Psoas muscle (tissue), 8 donors: ENCODE measurements around the gene STRADA. TPM values are rescaled to one million over a fixed set of nuclear protein-coding genes. Genes with fewer than 3 reads are reported as not detected.

Experiments used
- ATAC-seq, 4 donors: fragments of 200-7000 bp; cut with Tn5 transposase; one replicate each; pipeline ENCODE4 v1.9.1; 2020; ENCODE audit warnings: moderate library complexity in 3 of 4, mild to moderate bottlenecking in 2 of 4
- DNase-seq, 2 donors: peaks; one replicate each; pipeline ENCODE4 v3.0.0-alpha.2; 2020
- H3K27ac ChIP-seq: fragments of 200-600 bp; one replicate; pipeline ENCODE4 v1.8.0; 2022
- H3K27me3 ChIP-seq, 3 donors: fragments of 200-600 bp in 1 of 3; one replicate each; pipeline versions ENCODE4 v1.6.1 to v1.8.0; 2013 to 2022; ENCODE audit warnings: low read length in 2 of 3, mild to moderate bottlenecking in 2 of 3, moderate library complexity in 1 of 3; ENCODE audit not compliant: insufficient read depth in 3 of 3
- H3K36me3 ChIP-seq, 2 donors: fragments of 200-600 bp in 1 of 2; one replicate each; pipeline versions ENCODE4 v1.6.1 to v1.8.0; 2013 to 2022; ENCODE audit warnings: low read depth in 1 of 2, mild to moderate bottlenecking in 1 of 2, moderate library complexity in 1 of 2; ENCODE audit not compliant: insufficient read depth in 1 of 2
- H3K4me1 ChIP-seq: fragments of 200-600 bp; one replicate; pipeline ENCODE4 v1.8.0; 2022
- H3K4me3 ChIP-seq: fragments of 200-600 bp; one replicate; pipeline ENCODE4 v1.8.0; 2022; ENCODE audit warnings: mild to moderate bottlenecking
- H3K9me3 ChIP-seq: fragments of 200-600 bp; one replicate; pipeline ENCODE4 v1.8.0; 2022
- WGBS, 3 donors: extraction: QIAGEN DNeasy Blood & Tissue Kit; methylation state at CpG; one replicate each; pipeline versions ENCODE4 v1.1.6 to v1.1.7; 2013; 5-methylcytosine and 5-hydroxymethylcytosine counted together
- intact Hi-C, 2 donors: fragments of 100-400 bp; cut with DNase I; formaldehyde crosslinking; loops; one replicate each; pipeline versions ENCODE4 v1.11.0 to v1.14.2; 2022
- polyA plus RNA-seq, 3 donors: library from polyadenylated mRNA; stranded (reverse); fragments of 200-250 nt; gene quantifications; one replicate each; pipeline ENCODE4 v1.2.3, GENCODE V29; 2013
- total RNA-seq, 4 donors: library from RNA; stranded (reverse); fragmentation: NEBNext Ultra II Directional in 2 of 4; extraction: Animal tissue kit (Norgen Biotek cat#: 25700) in 2 of 4; gene quantifications; one replicate each; pipeline versions ENCODE4 v1.2.1 to v1.2.4, GENCODE V29; 2021 to 2023
- TF ChIP-seq, protein P1 (sequence below): fragments of 200-600 bp; IDR thresholded peaks from one replicate; pipeline ENCODE4 v1.8.0; 2022; ENCODE audit warnings: antibody characterized with exemption
- donor health status: healthy with polysubstance abuse.
- donor health status: DM: no; HTN: no; CAD: no; lungs with moderate emphysema.
- donor health status: Bipolar disorder and iron deficiency.
- donor health status: healthy.
- donor health status: DM: yes; HTN: yes; CAD: no.
- donor health status: DM: no; HTN: no; CAD: no.
- donor health status: DM: no; HTN: no; CAD: no.
- donor health status: DM: yes; HTN: yes; CAD: no.

The STRADA gene
- total and polyA plus RNA-seq, 7 donors: 6.7 to 14.9 (median 9.5) TPM

GRCh38 chr17:63682441-63682840 is 59.2 kb downstream of the STRADA start:
- WGBS, 3 donors: 98 to 100% (median 100%) methylated on average over 1 of the region's 1 CpG
- Histone ChIP-seq H3K4me1 (no peaks in the 10 kb centered on the region), H3K27ac (no peak overlapping the region), H3K9me3 (no peaks in the 10 kb centered on the region), H3K4me3 (no peak overlapping the region), H3K27me3 (no peaks in the 10 kb centered on the region), H3K36me3 (peaks cover 6 to 60% of the 10 kb centered on the region in 2 donors)
- intact Hi-C loops: no loop called here
- DNase-seq: no peak
- no peak for ATAC-seq
- TF ChIP-seq, protein P1, sequence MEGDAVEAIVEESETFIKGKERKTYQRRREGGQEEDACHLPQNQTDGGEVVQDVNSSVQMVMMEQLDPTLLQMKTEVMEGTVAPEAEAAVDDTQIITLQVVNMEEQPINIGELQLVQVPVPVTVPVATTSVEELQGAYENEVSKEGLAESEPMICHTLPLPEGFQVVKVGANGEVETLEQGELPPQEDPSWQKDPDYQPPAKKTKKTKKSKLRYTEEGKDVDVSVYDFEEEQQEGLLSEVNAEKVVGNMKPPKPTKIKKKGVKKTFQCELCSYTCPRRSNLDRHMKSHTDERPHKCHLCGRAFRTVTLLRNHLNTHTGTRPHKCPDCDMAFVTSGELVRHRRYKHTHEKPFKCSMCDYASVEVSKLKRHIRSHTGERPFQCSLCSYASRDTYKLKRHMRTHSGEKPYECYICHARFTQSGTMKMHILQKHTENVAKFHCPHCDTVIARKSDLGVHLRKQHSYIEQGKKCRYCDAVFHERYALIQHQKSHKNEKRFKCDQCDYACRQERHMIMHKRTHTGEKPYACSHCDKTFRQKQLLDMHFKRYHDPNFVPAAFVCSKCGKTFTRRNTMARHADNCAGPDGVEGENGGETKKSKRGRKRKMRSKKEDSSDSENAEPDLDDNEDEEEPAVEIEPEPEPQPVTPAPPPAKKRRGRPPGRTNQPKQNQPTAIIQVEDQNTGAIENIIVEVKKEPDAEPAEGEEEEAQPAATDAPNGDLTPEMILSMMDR: no peak

DNA sequence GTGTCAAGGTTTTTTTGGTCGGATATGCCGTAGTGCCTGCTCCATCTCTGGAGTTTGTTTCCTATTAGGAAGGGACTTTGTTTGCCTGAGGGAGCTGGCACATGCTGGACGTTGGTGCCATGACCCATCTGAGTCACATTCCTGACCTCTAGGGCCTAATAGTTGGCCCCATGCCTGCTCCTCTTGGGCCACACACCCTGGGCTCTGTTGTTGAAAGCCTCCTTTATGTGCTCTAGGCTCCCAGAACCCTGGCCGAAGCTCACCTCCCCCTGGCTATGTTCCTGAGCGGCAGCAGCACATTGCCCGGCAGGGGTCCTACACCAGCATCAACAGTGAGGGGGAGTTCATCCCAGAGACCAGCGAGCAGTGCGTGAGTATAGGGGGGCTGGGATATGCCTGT is 60.1 kb downstream of the STRADA start:
- WGBS, 3 donors: 80 to 88% (median 85%) methylated on average over 8 of the region's 8 CpGs
- H3K27ac ChIP-seq: no peak overlapping the region
- no peaks in the 10 kb centered on the region for H3K9me3 ChIP-seq
- TF ChIP-seq, protein P1: no peak
- no peaks in the 10 kb centered on the region for H3K27me3 ChIP-seq
- H3K4me3 ChIP-seq: no peak overlapping the region
- ATAC-seq (no peak), DNase-seq (no peak)
- intact Hi-C loops: no loop called here
- H3K36me3 ChIP-seq: peaks cover 6 to 68% of the 10 kb centered on the region in 2 donors
- peaks cover 4% of the 10 kb centered on the region for H3K4me1 ChIP-seq

DNA sequence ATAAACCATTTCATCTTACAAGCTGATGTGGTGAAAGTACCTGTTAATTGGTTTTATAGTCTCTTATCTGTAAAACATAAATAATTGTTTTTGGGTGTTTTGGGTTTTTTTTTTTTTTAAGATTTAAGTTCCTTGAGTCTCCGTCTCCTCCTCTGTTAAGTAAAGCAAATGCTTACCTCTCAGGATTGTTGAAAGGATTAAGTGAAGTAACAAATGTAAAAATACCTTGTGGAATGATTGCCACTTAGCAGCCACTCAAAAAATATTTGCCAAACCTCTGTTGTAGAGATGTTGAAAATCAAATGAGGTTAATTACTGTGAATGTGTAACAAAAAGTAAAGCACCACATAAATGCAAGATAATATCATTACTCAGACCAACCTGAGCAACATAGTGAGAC is 60.9 kb downstream of the STRADA start:
- Histone ChIP-seq H3K4me1 (peaks cover 12% of the 10 kb centered on the region), H3K9me3 (no peaks in the 10 kb centered on the region), H3K27me3 (no peaks in the 10 kb centered on the region), H3K4me3 (no peak overlapping the region), H3K36me3 (peaks cover 6 to 66% of the 10 kb centered on the region in 2 donors), H3K27ac (no peak overlapping the region)
- intact Hi-C loops: no loop called here
- no peak for DNase-seq
- no peak for ATAC-seq
- TF ChIP-seq, protein P1: no peak
- 88 to 97% (median 97%) methylated on average over 1 of the region's 1 CpG for WGBS, 3 donors

- no peaks in the 10 kb centered on the region for H3K27me3 ChIP-seq
- TF ChIP-seq, protein P1: no peak
- H3K27ac ChIP-seq: no peak overlapping the region
- H3K36me3 ChIP-seq: peaks cover 6 to 61% of the 10 kb centered on the region in 2 donors
- H3K4me3 ChIP-seq: no peak overlapping the region
- no peaks in the 10 kb centered on the region for H3K9me3 ChIP-seq
- 93 to 99% (median 96%) methylated on average over 5 of the region's 5 CpGs for WGBS, 3 donors
- DNase-seq (no peak), ATAC-seq (no peak)
- H3K4me1 ChIP-seq: peaks cover 24% of the 10 kb centered on the region
- intact Hi-C loops: no loop called here
These were observed 62.4 kb downstream of the STRADA start for GRCh38 chr17:63679214-63679613.

GRCh38 chr17:63676584-63676983 is 65.0 kb downstream of the STRADA start:
- intact Hi-C loops: no loop called here
- peaks cover 0 to 56% of the 10 kb centered on the region in 2 donors for H3K36me3 ChIP-seq

More at GRCh38 chr17:63676584-63676983, 65.0 kb downstream of the STRADA start:
- WGBS, 3 donors: 47 to 63% (median 57%) methylated on average over 3 of the region's 3 CpGs
- H3K4me1 ChIP-seq: peaks cover 24% of the 10 kb centered on the region
- ATAC-seq (no peak), DNase-seq (no peak)
- no peak overlapping the region for H3K4me3 ChIP-seq
- H3K27ac ChIP-seq: no peak overlapping the region
- H3K27me3 ChIP-seq: no peaks in the 10 kb centered on the region
- TF ChIP-seq, protein P1: no peak
- no peaks in the 10 kb centered on the region for H3K9me3 ChIP-seq
